ENCODE data around the gene PAM.
"Not testable (repeated sequence)": the region's sequence is repeated elsewhere in the genome, so short reads cannot be mapped to it uniquely, and the experiment has no call there.

Gene PAM

GRCh38 chr5:102941111-102941510 lies 186.0 kb downstream of the PAM start:
- no peak for DNase-seq (ENCODE audit: low read depth)

DNA sequence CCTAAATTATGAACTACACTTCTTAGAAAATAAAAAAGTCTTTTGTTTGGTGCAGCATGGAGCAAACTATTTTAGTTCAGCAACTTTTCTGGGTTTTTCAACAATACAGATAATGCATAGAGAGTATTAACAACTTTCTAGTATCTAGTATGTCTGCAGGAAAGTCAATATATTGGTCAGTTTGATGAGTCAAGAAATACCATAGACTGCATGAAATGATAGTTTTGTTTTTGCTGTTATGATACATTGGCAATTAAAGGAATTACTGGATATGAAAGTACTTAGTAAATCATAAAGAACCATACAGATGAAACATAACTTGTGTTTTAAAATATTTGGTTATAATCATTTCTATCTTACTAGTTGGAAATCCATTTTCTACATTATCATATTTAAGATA lies 191.3 kb downstream of the PAM start:
- no peak for DNase-seq (ENCODE audit: low read depth)

DNA sequence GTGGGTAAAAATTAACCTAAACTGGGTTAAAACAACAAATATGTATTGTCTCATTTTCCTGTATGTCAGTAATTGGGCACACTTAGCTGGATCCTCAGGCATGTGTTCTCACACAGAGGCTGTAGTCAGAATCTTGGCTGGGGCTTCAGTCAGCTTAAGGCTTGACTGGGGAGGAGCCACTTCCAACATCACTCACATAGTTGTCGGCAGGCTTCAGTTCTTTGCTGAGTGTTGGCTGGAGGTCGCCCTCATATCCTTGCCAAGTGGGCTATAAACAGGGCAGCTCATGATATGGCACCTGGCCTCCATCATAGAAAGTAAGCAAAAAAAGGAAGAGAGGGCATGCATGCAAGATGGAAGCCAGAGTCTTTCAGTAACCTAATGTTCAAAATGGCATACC lies 191.9 kb downstream of the PAM start:
- no peak for DNase-seq (ENCODE audit: low read depth)

DNA sequence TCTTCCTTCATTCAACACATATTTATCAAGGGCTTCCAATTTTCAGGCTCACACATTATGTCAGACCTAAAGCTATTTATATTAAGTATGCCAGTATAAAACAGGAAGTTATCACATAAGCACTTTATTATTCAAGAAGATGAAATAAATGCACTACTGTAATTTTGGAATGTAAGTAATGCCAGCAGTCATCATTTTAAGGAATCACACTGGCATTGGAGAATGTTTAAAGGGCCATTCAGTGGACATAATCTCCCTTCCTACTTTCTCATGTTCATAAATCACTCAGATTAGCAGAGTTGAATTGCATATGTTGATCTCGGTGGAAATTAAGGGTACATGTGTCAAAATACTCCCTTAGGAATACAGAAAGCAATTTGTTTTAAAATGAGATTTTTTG lies 200.4 kb downstream of the PAM start:
- no peak for DNase-seq (ENCODE audit: low read depth)

DNA sequence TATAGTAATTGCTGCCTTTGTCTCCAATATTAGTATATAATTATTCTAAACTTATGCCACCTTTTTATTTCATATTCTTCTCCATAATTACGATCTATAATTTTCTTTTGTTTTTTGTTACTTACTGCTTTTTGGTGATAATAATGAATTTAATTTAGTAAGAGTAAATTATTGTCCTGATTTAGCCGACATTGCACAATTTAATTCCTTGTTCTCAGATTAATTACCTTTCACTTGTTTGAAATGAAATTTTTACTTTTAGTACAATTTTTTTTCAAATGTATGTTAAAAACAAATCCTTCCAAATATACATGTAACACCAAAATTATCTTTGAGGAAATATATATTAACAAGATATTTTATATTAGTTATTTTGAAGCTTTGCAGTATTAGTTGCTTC lies 201.5 kb downstream of the PAM start:
- no peak for DNase-seq (ENCODE audit: low read depth)

GRCh38 chr5:102957141-102957540 lies 202.0 kb downstream of the PAM start:
- no peak for DNase-seq (ENCODE audit: low read depth)

DNA sequence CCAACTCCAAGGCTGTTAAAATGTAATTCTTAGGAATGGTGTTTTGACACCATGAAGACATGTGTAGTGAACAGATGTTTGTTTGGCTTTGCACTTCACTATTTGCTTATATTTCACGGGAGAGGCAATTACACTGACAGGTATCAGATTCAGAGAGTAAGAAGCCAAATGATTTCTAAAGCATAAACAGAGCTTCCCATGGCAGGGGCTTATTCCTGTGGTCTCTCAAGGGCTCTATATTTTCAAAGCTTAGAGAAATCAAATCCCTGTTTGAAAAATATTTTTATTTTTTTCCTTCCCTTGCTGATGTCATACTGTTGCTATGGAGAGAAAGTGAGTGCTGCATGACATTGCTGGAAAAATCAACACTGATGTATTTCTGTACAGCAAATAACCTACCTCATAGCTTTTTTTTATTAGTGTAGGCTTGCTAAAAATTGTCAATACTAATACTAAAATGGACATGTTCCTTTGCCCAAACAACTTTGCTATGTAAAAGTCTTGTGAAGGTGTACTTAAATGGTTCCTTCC lies 203.4 kb downstream of the PAM start:
- DNase-seq (ENCODE audit: low read depth), result no peak

DNA sequence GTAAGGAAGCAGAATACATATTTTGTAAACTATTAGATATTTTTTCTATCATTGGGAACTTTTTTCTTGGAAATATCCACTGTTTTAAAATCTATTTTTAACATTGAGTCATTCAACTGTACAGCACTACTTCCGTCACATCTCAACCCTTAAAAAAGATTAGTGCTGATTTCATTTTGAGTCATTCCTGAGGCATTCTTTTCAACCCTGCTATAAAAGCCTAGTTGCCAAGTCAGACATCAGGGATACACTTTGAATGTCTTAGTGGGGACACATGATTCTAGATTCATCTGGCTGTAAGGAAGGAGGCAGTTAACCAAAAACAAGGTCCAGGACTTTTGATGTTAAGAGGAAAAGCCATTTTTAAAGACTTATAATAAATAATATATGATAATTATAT lies 203.9 kb downstream of the PAM start:
- DNase-seq (ENCODE audit: low read depth), result no peak

GRCh38 chr5:102961671-102962070 lies 206.6 kb downstream of the PAM start:
- DNase-seq (ENCODE audit: low read depth), result no peak

- DNase-seq (ENCODE audit: low read depth), result no peak
Observed at GRCh38 chr5:102965653-102966052, 210.5 kb downstream of the PAM start.

DNA sequence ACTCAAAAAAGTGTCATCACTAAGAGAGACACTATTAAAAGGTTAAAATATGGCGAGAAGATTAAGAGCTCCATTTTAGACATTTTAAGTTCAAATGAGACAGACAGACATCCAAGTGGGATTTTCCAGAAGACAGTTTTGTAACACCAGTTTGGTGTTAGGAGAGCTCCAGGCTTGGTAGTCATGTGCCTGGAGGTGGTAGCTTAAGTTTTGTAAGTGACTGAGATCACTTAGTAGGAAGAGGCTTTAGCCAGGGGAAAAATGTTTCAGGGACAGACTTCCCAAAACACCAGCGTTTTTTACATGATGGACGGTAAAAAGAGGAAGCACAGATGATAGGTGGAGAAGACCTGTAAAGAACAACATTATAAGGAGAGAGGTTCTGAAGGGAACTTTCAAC lies 214.5 kb downstream of the PAM start:
- no peak for DNase-seq (ENCODE audit: low read depth)

GRCh38 chr5:102971676-102972293 lies 216.7 kb downstream of the PAM start:
- DNase-seq (ENCODE audit: low read depth), result no peak

GRCh38 chr5:102974177-102974576 lies 219.1 kb downstream of the PAM start:
- DNase-seq (ENCODE audit: low read depth), result no peak

DNA sequence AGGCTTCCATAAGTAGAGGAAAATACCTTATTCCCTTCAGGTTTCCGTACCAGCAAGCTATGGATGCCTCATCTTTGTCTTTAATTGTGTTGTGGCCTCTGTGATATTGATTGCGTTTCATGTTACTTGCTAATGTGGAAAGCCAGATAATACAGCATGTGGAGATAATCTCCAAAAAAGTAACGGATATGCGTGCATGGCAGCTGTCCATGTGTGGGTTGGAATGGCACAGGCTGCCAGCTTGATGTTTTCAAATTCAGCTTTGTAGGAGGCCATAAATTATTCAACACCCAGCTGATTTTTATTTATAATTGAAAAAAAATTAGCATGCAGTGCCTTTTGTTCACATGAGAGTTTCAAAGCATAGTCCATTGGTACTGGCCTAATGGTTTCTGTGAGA lies 219.9 kb downstream of the PAM start:
- no peak for DNase-seq (ENCODE audit: low read depth)

GRCh38 chr5:102975457-102976182 lies 220.5 kb downstream of the PAM start:
- no peak for DNase-seq (ENCODE audit: low read depth)

DNA sequence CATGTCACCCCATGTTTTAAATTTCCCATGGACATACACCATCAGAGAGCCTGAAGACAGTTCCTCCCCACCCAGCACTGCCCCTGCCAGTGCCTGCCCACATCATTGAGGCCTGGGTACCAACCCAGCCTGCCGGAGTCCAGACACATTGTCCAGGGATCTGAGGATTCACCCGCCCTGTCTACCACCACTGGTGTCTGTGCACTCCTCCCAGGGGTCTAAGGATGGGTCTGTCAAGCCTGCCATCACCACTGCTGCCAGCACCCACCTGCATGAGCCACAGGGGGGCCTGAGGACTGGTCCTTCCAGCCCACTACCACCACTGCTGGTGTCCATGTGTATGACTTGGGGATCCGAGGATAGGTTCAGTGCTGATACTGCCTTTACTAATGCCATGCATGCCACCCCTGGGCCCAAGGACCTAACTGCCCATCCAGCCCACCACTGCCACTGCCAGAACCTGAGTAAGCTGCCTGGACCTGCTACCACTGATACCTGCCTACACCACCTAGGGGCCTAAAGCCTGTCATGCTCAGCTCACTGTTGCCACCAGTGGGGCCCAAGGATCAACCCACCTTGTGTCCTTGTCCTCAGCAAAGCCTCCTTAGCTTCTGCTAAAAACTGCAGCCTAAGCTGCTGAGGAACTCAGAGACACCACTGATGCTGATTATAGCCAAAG lies 227.0 kb downstream of the PAM start:
- no peak for DNase-seq (ENCODE audit: low read depth)

DNA sequence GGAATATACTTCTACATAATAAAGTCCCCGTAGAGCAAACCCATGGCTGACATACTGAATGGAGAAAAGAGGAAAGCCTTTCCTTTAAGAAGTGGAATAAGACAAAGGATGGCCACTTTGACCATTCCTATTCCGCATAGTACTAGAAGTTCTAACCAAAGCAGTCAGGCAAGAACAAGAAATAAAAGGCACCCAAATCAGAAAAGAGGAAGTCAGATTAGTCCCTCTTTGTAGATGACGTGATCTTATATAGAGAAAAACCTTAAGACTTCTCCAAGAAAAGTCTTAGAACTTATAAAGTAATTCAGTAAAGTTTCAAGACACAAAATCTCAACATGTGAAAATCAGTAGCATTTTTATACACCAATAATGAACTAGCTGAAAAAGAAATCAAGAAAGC lies 231.0 kb downstream of the PAM start:
- DNase-seq (ENCODE audit: low read depth), result no peak

- no peak for DNase-seq (ENCODE audit: low read depth)
Observed at GRCh38 chr5:102988459-102988858, 233.4 kb downstream of the PAM start.

GRCh38 chr5:102991802-102992201 lies 236.7 kb downstream of the PAM start:
- DNase-seq (ENCODE audit: low read depth), result no peak

- DNase-seq (ENCODE audit: low read depth), result no peak
Observed at GRCh38 chr5:102996011-102996575, 241.0 kb downstream of the PAM start.

GRCh38 chr5:102998224-102998623 lies 243.1 kb downstream of the PAM start:
- DNase-seq (ENCODE audit: low read depth), result no peak

GRCh38 chr5:102999191-102999590 lies 244.1 kb downstream of the PAM start:
- DNase-seq (ENCODE audit: low read depth), result no peak

DNA sequence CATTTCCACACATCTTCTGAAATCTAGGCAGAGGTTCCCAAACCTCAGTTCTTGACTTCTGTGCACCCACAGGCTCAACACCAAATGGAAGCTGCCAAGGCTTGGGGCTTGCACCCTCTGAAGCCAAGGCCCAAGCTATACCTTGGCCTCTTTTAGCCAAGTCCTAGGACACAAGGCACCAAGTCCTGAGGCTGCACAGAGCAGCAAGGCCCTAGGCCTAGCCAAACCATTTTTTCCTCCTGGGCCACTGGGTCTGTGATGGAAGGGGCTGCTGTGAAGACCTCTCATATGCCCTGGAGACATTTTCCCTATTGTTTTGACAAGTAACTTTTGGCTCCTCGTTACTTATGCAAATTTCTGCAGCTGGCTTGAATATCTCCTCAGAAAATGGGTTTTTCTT lies 244.5 kb downstream of the PAM start:
- not testable (repeated sequence) for DNase-seq (ENCODE audit: low read depth)
